ENCODE results near the gene PSORS1C1. TPM values are rescaled to one million over a fixed set of nuclear protein-coding genes. Genes with fewer than 3 reads are reported as not detected.

Gene PSORS1C1
- total and polyA plus RNA-seq, 7 experiments from 2014 or later: not detected

- H3K27me3 Mint-ChIP-seq: no peaks in the 10 kb centered on the region
- peaks cover 0 to 1% (median 0%) of the 10 kb centered on the region in 11 donors for H3K9me3 Mint-ChIP-seq
- ATAC-seq: no peak
- intact Hi-C loops (cut with micrococcal nuclease): no loop called here
- Histone ChIP-seq H3K27me3 (ENCODE audit: control insufficient read depth in 2 of 2, insufficient read depth in 2 of 2, low read length in 2 of 2) (no peaks in the 10 kb centered on the region), H3K4me3 (ENCODE audit: low read length) (no peak overlapping the region), H3K27ac (ENCODE audit: low read depth, low read length) (no peak overlapping the region), H3K36me3 (ENCODE audit: control insufficient read depth in 2 of 3, insufficient read depth in 3 of 3, low read length in 3 of 3) (peaks cover 0 to 37% (median 0%) of the 10 kb centered on the region in 3 experiments), H3K4me1 (ENCODE audit: control insufficient read depth in 2 of 2, insufficient read depth in 2 of 2, low read length in 2 of 2) (no peaks in the 10 kb centered on the region), H3K9me3 (ENCODE audit: control insufficient read depth in 2 of 3, low read length in 3 of 3) (no peaks in the 10 kb centered on the region)
- no peak for DNase-seq
- ChIA-PET CTCF (interaction anchor here (0.8 to 1.4 kb wide), 5 partner anchors 12 to 219 kb away, joined by 3 read pairs; no protein-coding TSS in a partner anchor), POLR2A (interaction anchor here (0.9 kb wide), 1 partner anchor 51 kb away, joined by 3 read pairs; no protein-coding TSS in a partner anchor)
- H3K27ac Mint-ChIP-seq: no peak overlapping the region
- H3K36me3 Mint-ChIP-seq: peaks cover 0 to 29% (median 3%) of the 10 kb centered on the region in 5 donors
- no peak overlapping the region for H3K4me3 Mint-ChIP-seq
- H3K4me1 Mint-ChIP-seq: peaks cover 0 to 3% (median 0%) of the 10 kb centered on the region in 7 donors
Measured at GRCh38 chr6:31144970-31145340, 30.4 kb downstream of the PSORS1C1 start.

- H3K27me3 Mint-ChIP-seq: no peaks in the 10 kb centered on the region
- Histone ChIP-seq H3K36me3 (ENCODE audit: control insufficient read depth in 2 of 3, insufficient read depth in 3 of 3, low read length in 3 of 3) (peaks cover 0 to 41% (median 0%) of the 10 kb centered on the region in 3 experiments), H3K27me3 (ENCODE audit: control insufficient read depth in 2 of 2, insufficient read depth in 2 of 2, low read length in 2 of 2) (no peaks in the 10 kb centered on the region), H3K9me3 (ENCODE audit: control insufficient read depth in 2 of 3, low read length in 3 of 3) (no peaks in the 10 kb centered on the region), H3K27ac (ENCODE audit: low read depth, low read length) (no peak overlapping the region), H3K4me3 (ENCODE audit: low read length) (no peak overlapping the region), H3K4me1 (ENCODE audit: control insufficient read depth in 2 of 2, insufficient read depth in 2 of 2, low read length in 2 of 2) (no peaks in the 10 kb centered on the region)
- CTCF ChIA-PET: interaction anchor here (0.7 to 1.4 kb wide), 3 partner anchors 13 to 47 kb away, joined by 3 to 6 read pairs (median 3); no protein-coding TSS in a partner anchor
- peaks cover 0 to 3% (median 0%) of the 10 kb centered on the region in 7 donors for H3K4me1 Mint-ChIP-seq
- peaks cover 0 to 1% (median 0%) of the 10 kb centered on the region in 11 donors for H3K9me3 Mint-ChIP-seq
- intact Hi-C loops (cut with micrococcal nuclease): no loop called here
- DNase-seq (no peak), ATAC-seq (no peak)
- peaks cover 0 to 32% (median 5%) of the 10 kb centered on the region in 5 donors for H3K36me3 Mint-ChIP-seq
- no peak overlapping the region for H3K27ac Mint-ChIP-seq
- POLR2A ChIA-PET: interaction anchor here (0.9 kb wide), 1 partner anchor 50 kb away, joined by 3 read pairs; no protein-coding TSS in a partner anchor
- no peak overlapping the region for H3K4me3 Mint-ChIP-seq
Measured at GRCh38 chr6:31145386-31145785, 30.8 kb downstream of the PSORS1C1 start.

GRCh38 chr6:31149827-31150447 is 35.3 kb downstream of the PSORS1C1 start:
- no peak overlapping the region for H3K4me3 ChIP-seq (ENCODE audit: low read length)
- H3K36me3 ChIP-seq (ENCODE audit: control insufficient read depth in 2 of 3, insufficient read depth in 3 of 3, low read length in 3 of 3): peaks cover 0 to 43% (median 0%) of the 10 kb centered on the region in 3 experiments
- no peaks in the 10 kb centered on the region for H3K9me3 ChIP-seq (ENCODE audit: control insufficient read depth in 2 of 3, low read length in 3 of 3)
- intact Hi-C loops (cut with micrococcal nuclease): no loop called here
- H3K27ac ChIP-seq (ENCODE audit: low read depth, low read length): no peak overlapping the region
- no peaks in the 10 kb centered on the region for H3K27me3 Mint-ChIP-seq
- CTCF ChIA-PET: no interaction called here
- POLR2A ChIA-PET: no interaction called here
- H3K27ac Mint-ChIP-seq: peak overlapping the region in 1 of 9 donors; percentile 20
- H3K4me1 ChIP-seq (ENCODE audit: control insufficient read depth in 2 of 2, insufficient read depth in 2 of 2, low read length in 2 of 2): no peaks in the 10 kb centered on the region
- peaks cover 0 to 6% (median 0%) of the 10 kb centered on the region in 7 donors for H3K4me1 Mint-ChIP-seq
- H3K4me3 Mint-ChIP-seq: no peak overlapping the region
- no peak for DNase-seq
- H3K36me3 Mint-ChIP-seq: peaks cover 2 to 44% (median 13%) of the 10 kb centered on the region in 5 donors
- ATAC-seq: no peak
- no peaks in the 10 kb centered on the region for H3K27me3 ChIP-seq (ENCODE audit: control insufficient read depth in 2 of 2, insufficient read depth in 2 of 2, low read length in 2 of 2)
- H3K9me3 Mint-ChIP-seq: peaks cover 0 to 1% (median 0%) of the 10 kb centered on the region in 11 donors

- Histone ChIP-seq H3K27ac (ENCODE audit: low read depth, low read length) (no peak overlapping the region), H3K27me3 (ENCODE audit: control insufficient read depth in 2 of 2, insufficient read depth in 2 of 2, low read length in 2 of 2) (no peaks in the 10 kb centered on the region), H3K4me3 (ENCODE audit: low read length) (no peak overlapping the region), H3K4me1 (ENCODE audit: control insufficient read depth in 2 of 2, insufficient read depth in 2 of 2, low read length in 2 of 2) (peaks cover 0 to 6% of the 10 kb centered on the region in 2 donors), H3K9me3 (ENCODE audit: control insufficient read depth in 2 of 3, low read length in 3 of 3) (no peaks in the 10 kb centered on the region), H3K36me3 (ENCODE audit: control insufficient read depth in 2 of 3, insufficient read depth in 3 of 3, low read length in 3 of 3) (peaks cover 0 to 35% (median 0%) of the 10 kb centered on the region in 3 experiments)
- no peak for ATAC-seq
- peaks cover 2 to 36% (median 13%) of the 10 kb centered on the region in 5 donors for H3K36me3 Mint-ChIP-seq
- peaks cover 7 to 20% (median 10%) of the 10 kb centered on the region in 7 donors for H3K4me1 Mint-ChIP-seq
- no peaks in the 10 kb centered on the region for H3K9me3 Mint-ChIP-seq
- no peaks in the 10 kb centered on the region for H3K27me3 Mint-ChIP-seq
- intact Hi-C loops (cut with micrococcal nuclease): no loop called here
- DNase-seq: no peak
- CTCF ChIA-PET: interaction anchor here (0.7 kb wide), 2 partner anchors 14 to 63 kb away, joined by 3 to 4 read pairs; partner anchors contain the start of gene PSORS1C2
- H3K4me3 Mint-ChIP-seq: no peak overlapping the region
- H3K27ac Mint-ChIP-seq: no peak overlapping the region
- POLR2A ChIA-PET: interaction anchor here (0.5 to 1.0 kb wide), 2 partner anchors 9 to 239 kb away, joined by 3 read pairs; no protein-coding TSS in a partner anchor
Measured at GRCh38 chr6:31152781-31153180, 38.2 kb downstream of the PSORS1C1 start.

- ATAC-seq (no peak), DNase-seq (no peak)
- intact Hi-C loops (cut with micrococcal nuclease): no loop called here
- peaks cover 2 to 32% (median 13%) of the 10 kb centered on the region in 5 donors for H3K36me3 Mint-ChIP-seq
- H3K9me3 ChIP-seq (ENCODE audit: control insufficient read depth in 2 of 3, low read length in 3 of 3): no peaks in the 10 kb centered on the region
- no peak overlapping the region for H3K4me3 ChIP-seq (ENCODE audit: low read length)
- H3K9me3 Mint-ChIP-seq: no peaks in the 10 kb centered on the region
- peaks cover 0 to 31% (median 0%) of the 10 kb centered on the region in 3 experiments for H3K36me3 ChIP-seq (ENCODE audit: control insufficient read depth in 2 of 3, insufficient read depth in 3 of 3, low read length in 3 of 3)
- no peak overlapping the region for H3K27ac Mint-ChIP-seq
- peaks cover 6 to 14% of the 10 kb centered on the region in 2 donors for H3K4me1 ChIP-seq (ENCODE audit: control insufficient read depth in 2 of 2, insufficient read depth in 2 of 2, low read length in 2 of 2)
- H3K4me3 Mint-ChIP-seq: no peak overlapping the region
- CTCF ChIA-PET: interaction anchor here (0.6 kb wide), 2 partner anchors 52 to 218 kb away, joined by 3 read pairs; no protein-coding TSS in a partner anchor
- POLR2A ChIA-PET: no interaction called here
- peaks cover 0 to 2% (median 0%) of the 10 kb centered on the region in 5 donors for H3K27me3 Mint-ChIP-seq
- H3K4me1 Mint-ChIP-seq: peaks cover 21 to 28% (median 24%) of the 10 kb centered on the region in 7 donors
- H3K27ac ChIP-seq (ENCODE audit: low read depth, low read length): no peak overlapping the region
- no peaks in the 10 kb centered on the region for H3K27me3 ChIP-seq (ENCODE audit: control insufficient read depth in 2 of 2, insufficient read depth in 2 of 2, low read length in 2 of 2)
Measured at GRCh38 chr6:31154436-31154835, 39.8 kb downstream of the PSORS1C1 start.

- Histone ChIP-seq H3K27me3 (ENCODE audit: control insufficient read depth in 2 of 2, insufficient read depth in 2 of 2, low read length in 2 of 2) (no peaks in the 10 kb centered on the region), H3K4me3 (ENCODE audit: low read length) (no peak overlapping the region), H3K36me3 (ENCODE audit: control insufficient read depth in 2 of 3, insufficient read depth in 3 of 3, low read length in 3 of 3) (peaks cover 0 to 14% (median 0%) of the 10 kb centered on the region in 3 experiments), H3K27ac (ENCODE audit: low read depth, low read length) (no peak overlapping the region), H3K4me1 (ENCODE audit: control insufficient read depth in 2 of 2, insufficient read depth in 2 of 2, low read length in 2 of 2) (peaks cover 12 to 18% of the 10 kb centered on the region in 2 donors), H3K9me3 (ENCODE audit: control insufficient read depth in 2 of 3, low read length in 3 of 3) (no peaks in the 10 kb centered on the region)
- Mint-ChIP-seq H3K27me3 (peaks cover 0 to 2% (median 0%) of the 10 kb centered on the region in 5 donors), H3K4me1 (peaks cover 21 to 44% (median 29%) of the 10 kb centered on the region in 7 donors), H3K9me3 (no peaks in the 10 kb centered on the region), H3K36me3 (peaks cover 4 to 20% (median 8%) of the 10 kb centered on the region in 5 donors), H3K27ac (peak overlapping the region in 1 of 9 donors; percentile 90), H3K4me3 (peak overlapping the region in 6 of 10 donors; percentile 13 to 96 (median 86))
- POLR2A ChIA-PET: interaction anchor here (1.1 to 3.9 kb wide), 2 partner anchors 10 to 40 kb away, joined by 3 to 26 read pairs; no protein-coding TSS in a partner anchor
- intact Hi-C loops (cut with micrococcal nuclease): loop anchor here (5.0 kb wide), 4 partner anchors 474 to 829 kb away; partner anchors contain the start of genes C6orf136 (in 1 of the 2), NEU1 (in 1 of the 2) and TRIM39 (in 1 of the 2)
- DNase-seq: no peak
- no peak for ATAC-seq
- CTCF ChIA-PET: interaction anchor here (1.8 kb wide), 1 partner anchor 210 kb away, joined by 5 read pairs; no protein-coding TSS in a partner anchor
Measured at GRCh38 chr6:31156641-31157040, 42.0 kb downstream of the PSORS1C1 start.

Data from naive thymus-derived CD4-positive, alpha-beta T cell (primary cell).